Measurements from ENCODE around the gene STK38. TPM values are rescaled to one million over a fixed set of nuclear protein-coding genes. Genes with fewer than 3 reads are reported as not detected.
"Not testable (repeated sequence)": the region's sequence is repeated elsewhere in the genome, so short reads cannot be mapped to it uniquely, and the experiment has no call there.

The STK38 gene
- total RNA-seq, 3 donors from 2014 or later, result 14.2 to 16.6 (median 16.1) TPM

DNA sequence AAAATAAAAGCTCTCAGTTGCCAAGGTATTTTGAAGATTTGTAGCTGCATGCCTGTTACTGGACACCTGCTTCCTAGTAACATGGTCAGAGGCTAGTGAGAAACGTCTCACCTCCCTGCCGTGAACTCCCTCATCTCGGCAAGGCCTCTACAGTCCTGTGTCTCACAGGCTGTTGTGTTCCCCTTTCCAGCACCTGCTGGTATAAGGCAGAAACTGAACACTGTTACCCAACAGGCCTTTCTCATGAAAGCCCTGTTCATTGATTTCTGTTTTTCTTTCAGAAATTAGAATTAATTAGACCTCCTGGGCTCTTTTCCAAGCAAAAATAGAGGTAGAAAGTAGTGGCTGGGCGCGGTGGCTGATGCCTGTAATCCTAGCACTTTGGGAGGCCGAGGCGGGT, 29.3 kb upstream of the STK38 start:
- no peaks in the 10 kb centered on the region for H3K9me3 Mint-ChIP-seq
- H3K27me3 Mint-ChIP-seq (ENCODE audit: low read depth), result no peaks in the 10 kb centered on the region
- DNase-seq (no peak), ATAC-seq (no peak)
- H3K36me3 Mint-ChIP-seq (ENCODE audit: insufficient read depth), result no peaks in the 10 kb centered on the region
- no peak overlapping the region for H3K4me3 Mint-ChIP-seq
- H3K4me1 Mint-ChIP-seq (ENCODE audit: low read depth), result peaks cover 2% of the 10 kb centered on the region

DNA sequence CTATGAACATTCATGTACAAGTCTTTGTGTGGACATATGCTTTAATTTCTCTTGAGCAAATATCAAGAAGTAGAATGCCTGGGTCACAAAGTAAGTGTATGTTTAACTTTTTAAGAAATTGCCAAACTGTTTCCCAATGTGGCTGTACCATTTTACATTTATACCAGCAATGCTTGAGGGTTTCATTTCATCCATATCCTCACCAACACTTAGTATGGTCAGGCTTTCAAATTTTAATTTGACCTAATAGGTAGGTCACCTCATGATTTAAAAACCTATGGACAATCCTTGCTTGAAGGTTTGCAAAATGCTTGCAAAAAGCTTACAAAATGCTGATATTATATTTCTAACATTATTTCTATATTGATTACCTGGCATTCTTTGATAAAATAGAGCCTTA, 27.4 kb upstream of the STK38 start:
- H3K36me3 Mint-ChIP-seq (ENCODE audit: insufficient read depth), result no peaks in the 10 kb centered on the region
- H3K27me3 Mint-ChIP-seq (ENCODE audit: low read depth), result no peaks in the 10 kb centered on the region
- H3K4me3 Mint-ChIP-seq, result no peak overlapping the region
- ATAC-seq, result no peak
- no peaks in the 10 kb centered on the region for H3K9me3 Mint-ChIP-seq
- DNase-seq, result no peak
- peaks cover 2% of the 10 kb centered on the region for H3K4me1 Mint-ChIP-seq (ENCODE audit: low read depth)

DNA sequence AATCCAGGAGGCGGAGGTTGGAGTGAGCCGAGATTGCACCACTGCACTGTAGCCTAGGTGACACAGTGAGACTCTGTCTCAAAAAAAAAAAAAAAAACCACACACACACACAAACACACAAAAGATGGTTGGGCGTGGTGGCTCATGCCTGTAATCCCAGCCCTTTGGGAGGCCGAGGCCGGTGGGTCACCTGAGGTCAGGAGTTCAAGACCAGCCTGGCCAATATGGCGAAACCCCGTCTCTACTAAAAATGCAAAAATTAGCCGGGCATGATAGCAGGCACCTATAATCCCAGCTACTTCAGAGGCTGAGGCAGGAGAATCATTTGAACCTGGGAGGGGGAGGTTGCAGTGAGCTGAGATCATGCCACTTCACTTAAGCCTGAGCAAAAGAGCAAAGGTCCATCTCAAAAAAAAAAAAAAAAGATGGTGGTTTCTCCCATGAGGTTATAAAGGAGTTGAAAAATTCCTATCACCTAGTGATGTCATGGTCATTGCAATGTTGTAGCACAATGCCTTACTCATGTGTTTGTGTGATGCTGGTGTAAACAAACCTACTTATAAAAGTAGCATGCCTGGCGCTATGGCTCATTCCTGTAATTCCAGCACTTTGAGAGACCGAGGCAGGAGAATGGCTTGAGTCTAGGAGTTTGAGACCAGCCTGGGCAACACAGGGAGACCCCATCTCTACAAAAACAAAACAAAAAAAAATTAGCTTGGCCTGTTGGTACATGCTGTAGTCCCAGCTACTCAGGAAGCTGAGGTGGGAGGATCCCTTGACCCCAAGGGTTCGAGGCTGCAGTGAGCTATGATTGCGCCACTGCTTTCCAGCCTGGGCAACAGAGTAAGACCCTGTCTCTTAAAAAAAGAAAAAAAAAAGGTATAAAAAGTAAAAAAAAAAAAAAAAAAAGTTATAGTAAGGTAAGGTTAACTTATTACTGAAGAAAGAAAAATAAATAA, 25.4 kb upstream of the STK38 start:
- DNase-seq; H3K9me3 Mint-ChIP-seq; H3K36me3 Mint-ChIP-seq (ENCODE audit: insufficient read depth); H3K4me3 Mint-ChIP-seq; ATAC-seq; H3K4me1 Mint-ChIP-seq (ENCODE audit: low read depth); H3K27me3 Mint-ChIP-seq (ENCODE audit: low read depth): not testable (repeated sequence)

DNA sequence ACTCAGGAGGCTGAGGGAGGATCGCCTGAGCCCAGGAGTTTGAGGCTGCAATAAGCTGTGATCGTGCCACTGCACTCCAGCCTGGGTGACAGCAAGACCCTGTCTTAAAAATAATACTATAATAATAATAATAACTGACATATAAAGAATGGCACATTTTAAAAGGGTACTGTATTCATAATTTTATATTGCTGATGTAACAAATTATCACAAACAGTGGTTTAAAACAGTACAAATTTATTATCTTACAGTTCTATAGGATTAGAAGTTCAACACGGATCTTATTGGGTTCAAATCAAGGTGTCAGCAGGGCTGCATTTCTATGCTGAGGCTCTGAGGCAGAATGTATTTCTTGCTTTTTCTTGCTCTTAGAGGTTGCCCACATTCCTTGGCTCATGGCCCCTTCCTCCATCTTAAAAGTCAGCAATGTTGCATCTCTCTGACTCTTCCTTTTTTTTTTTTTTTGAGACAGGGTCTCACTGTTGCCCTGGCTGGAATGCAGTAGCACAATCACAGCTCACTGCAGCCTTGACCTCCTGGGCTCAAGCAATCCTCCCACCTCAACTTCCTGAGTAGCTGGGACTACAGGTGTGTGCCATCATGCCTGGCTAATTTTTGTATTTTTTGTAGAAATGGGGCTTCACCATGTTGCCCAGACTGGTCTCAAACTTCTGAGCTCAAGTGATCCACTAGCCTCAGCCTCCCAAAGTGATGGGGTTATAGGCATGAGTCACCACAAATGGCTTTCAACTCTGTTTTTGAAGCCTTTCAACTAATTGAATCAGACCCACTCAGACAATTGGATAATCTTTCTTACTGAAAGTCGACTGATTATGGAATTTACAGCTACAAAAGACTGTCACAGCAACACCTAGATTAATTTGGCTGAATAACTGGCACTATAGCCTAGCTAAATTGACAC, 24.1 kb upstream of the STK38 start:
- H3K27me3 Mint-ChIP-seq (ENCODE audit: low read depth), result no peaks in the 10 kb centered on the region
- ATAC-seq, result no peak

DNA sequence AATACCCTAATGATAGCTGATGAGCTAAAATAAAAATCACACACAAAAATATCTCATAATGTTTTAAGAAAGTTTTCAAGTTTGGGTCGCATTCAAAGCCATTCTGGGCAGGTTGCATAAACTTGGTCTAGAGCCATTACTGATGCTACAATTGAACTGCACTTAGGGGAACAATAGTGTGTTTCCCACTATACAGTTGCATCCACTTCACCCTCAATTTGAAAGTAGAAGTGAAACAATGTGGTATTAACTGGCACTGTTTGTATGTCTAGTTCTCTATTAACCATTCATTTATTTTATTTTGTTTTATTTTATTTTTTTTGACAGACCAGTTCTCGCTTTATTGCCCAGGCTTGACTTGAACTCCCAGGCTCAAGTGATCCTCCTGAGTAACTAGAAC, 23.0 kb upstream of the STK38 start:
- H3K36me3 Mint-ChIP-seq (ENCODE audit: insufficient read depth), result no peaks in the 10 kb centered on the region
- DNase-seq, result no peak

More for the DNA sequence above, 24.1 kb upstream of the STK38 start:
- H3K4me3 Mint-ChIP-seq, result no peak overlapping the region
- H3K4me1 Mint-ChIP-seq (ENCODE audit: low read depth), result no peaks in the 10 kb centered on the region
- DNase-seq, result no peak
- H3K9me3 Mint-ChIP-seq, result no peaks in the 10 kb centered on the region
- no peaks in the 10 kb centered on the region for H3K36me3 Mint-ChIP-seq (ENCODE audit: insufficient read depth)

DNA sequence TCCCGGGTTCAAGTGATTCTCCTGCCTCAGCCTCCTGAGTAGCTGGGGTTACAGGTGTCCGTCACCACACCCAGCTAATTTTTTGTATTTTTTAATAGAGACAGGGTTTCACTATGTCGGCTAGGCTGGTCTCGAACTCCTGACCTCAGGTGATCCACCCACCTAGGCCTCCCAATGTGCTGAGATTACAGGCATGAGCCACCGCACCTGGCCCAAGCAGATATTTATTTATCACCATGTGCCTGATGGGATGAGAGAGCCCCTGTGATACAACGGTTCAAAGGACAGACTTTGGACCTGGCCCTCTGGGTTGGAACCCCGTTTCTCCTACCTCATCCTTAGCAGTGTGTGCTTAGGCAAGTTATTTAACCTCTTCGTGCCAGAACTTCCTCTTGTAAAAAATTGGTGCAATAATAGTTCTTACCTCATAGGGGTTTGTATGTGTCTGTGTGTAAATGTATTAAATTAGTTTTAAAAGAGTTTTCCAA, 19.2 kb upstream of the STK38 start:
- no peaks in the 10 kb centered on the region for H3K9me3 Mint-ChIP-seq
- DNase-seq (no peak), ATAC-seq (no peak)
- H3K4me3 Mint-ChIP-seq, result no peak overlapping the region
- no peaks in the 10 kb centered on the region for H3K4me1 Mint-ChIP-seq (ENCODE audit: low read depth)
- no peaks in the 10 kb centered on the region for H3K27me3 Mint-ChIP-seq (ENCODE audit: low read depth)
- H3K36me3 Mint-ChIP-seq (ENCODE audit: insufficient read depth), result no peaks in the 10 kb centered on the region

More for the DNA sequence above, 23.0 kb upstream of the STK38 start:
- ATAC-seq, result no peak
- no peaks in the 10 kb centered on the region for H3K9me3 Mint-ChIP-seq
- no peak overlapping the region for H3K4me3 Mint-ChIP-seq
- no peaks in the 10 kb centered on the region for H3K4me1 Mint-ChIP-seq (ENCODE audit: low read depth)
- H3K27me3 Mint-ChIP-seq (ENCODE audit: low read depth), result no peaks in the 10 kb centered on the region

DNA sequence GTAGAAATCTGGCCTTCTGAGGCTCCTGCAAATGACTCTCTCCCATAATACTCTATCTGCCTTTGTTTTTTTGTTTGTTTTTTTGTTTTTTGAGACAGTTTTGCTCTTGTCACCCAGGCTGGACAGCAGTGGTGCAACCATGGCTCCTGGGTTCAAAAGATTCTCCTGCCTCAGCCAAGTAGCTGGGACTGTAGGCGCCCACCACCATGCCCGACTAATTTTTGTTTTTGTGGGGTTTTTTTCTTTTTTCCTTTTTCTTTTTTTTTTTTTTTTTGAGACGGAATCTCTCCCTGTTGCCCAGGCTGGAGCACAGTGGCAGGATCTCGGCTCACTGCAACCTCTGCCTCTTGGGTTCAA, 16.6 kb upstream of the STK38 start:
- H3K9me3 Mint-ChIP-seq, result no peaks in the 10 kb centered on the region
- no peak for DNase-seq
- H3K27me3 Mint-ChIP-seq (ENCODE audit: low read depth), result no peaks in the 10 kb centered on the region
- H3K36me3 Mint-ChIP-seq (ENCODE audit: insufficient read depth), result no peaks in the 10 kb centered on the region
- H3K4me1 Mint-ChIP-seq (ENCODE audit: low read depth), result no peaks in the 10 kb centered on the region
- no peak overlapping the region for H3K4me3 Mint-ChIP-seq
- no peak for ATAC-seq

DNA sequence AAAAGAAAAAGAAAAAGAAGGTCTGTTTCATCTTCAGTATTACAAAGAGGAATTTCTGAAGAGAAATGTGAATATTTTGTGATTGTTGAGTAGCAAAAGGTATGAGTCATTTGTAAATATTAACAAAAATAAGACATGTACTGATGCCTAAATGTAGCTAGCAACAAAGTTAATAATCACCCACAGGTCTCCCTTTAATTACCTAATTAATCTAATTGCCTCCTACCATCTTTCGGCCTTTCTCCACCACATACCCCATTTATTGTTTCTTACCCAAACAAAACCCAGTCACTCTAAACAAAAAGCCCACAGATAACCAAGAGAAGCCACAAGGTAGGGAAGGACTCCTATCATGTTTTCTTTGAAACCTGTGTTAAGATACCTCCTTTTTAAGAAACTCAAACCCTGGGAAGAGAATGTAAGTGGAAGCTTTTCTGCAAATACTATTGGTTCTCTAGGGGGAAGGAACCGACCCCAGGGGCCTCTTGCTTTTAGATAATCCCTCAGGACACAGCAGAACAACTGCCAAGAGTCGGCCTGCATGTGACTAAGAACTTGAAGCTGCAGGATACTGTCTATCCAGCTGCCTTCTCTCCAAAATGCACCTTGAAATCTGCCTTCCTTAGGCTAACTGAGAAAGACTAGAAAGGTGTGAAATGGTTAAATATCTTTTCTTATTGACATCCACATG, 16.1 kb upstream of the STK38 start:
- Mint-ChIP-seq H3K4me1 (ENCODE audit: low read depth) (no peaks in the 10 kb centered on the region), H3K9me3 (no peaks in the 10 kb centered on the region), H3K36me3 (ENCODE audit: insufficient read depth) (no peaks in the 10 kb centered on the region), H3K27me3 (ENCODE audit: low read depth) (no peaks in the 10 kb centered on the region), H3K4me3 (no peak overlapping the region)
- ATAC-seq, result no peak
- DNase-seq, result no peak

DNA sequence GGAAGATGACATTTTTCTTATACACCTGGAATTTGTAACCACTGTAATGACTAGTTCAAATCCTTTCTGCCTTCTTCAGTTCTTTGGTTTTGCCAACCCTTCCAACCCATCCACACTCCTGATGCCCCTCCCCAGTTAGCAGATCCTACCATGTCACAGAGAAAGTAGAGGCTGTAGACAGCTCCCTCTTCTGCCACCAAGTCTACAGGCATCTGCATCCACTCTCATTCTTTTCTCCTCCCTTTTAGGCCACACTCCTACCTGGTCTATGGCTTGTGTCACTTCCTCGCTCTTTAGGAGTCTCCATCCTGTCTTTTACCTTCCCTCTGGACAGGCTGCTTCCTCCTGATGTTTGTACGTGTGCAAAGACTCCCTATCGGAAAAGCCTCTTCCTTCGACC, 13.5 kb upstream of the STK38 start:
- DNase-seq (no peak), ATAC-seq (no peak)
- no peaks in the 10 kb centered on the region for H3K36me3 Mint-ChIP-seq (ENCODE audit: insufficient read depth)
- no peaks in the 10 kb centered on the region for H3K27me3 Mint-ChIP-seq (ENCODE audit: low read depth)
- H3K4me1 Mint-ChIP-seq (ENCODE audit: low read depth), result no peaks in the 10 kb centered on the region
- no peak overlapping the region for H3K4me3 Mint-ChIP-seq
- H3K9me3 Mint-ChIP-seq, result no peaks in the 10 kb centered on the region

DNA sequence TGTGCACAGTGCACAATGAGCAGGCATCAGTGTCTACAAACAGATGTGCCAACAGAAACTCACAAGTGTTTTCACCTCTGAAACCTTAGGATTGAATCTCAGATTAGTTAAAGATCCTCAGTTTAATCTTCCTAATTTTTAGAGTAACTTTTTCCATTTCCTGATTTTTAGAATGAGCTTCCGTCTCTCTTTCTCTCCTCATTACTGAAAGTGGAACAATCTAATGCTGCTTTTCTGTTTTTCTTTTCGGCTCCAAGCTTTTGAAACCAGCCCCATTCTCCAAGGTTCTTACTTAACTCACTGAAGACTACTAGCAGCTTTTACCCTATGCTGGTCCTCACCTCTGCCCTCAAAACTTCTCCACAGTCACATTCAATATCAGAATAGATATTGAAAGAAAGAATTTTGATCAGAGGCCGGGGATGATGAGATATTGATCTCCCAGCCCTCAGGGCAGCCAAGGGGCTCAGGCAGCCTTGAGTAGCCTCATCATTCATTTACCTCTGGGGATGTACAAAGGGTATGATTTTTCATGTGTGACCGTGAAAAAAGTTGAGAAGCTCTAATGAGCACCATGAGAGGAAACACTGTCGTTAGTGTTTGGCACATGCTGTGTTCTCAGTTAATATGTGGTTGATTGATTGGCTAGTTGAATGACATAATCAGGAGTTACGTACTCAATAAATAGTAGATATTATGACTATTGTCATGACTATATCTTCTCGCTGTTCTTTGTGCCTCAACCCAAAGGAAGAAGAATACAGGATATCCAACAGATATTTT, 11.9 kb upstream of the STK38 start:
- Mint-ChIP-seq H3K4me3 (no peak overlapping the region), H3K9me3 (no peaks in the 10 kb centered on the region), H3K4me1 (ENCODE audit: low read depth) (no peaks in the 10 kb centered on the region), H3K36me3 (ENCODE audit: insufficient read depth) (no peaks in the 10 kb centered on the region), H3K27me3 (ENCODE audit: low read depth) (no peaks in the 10 kb centered on the region)
- DNase-seq (no peak), ATAC-seq (no peak)

DNA sequence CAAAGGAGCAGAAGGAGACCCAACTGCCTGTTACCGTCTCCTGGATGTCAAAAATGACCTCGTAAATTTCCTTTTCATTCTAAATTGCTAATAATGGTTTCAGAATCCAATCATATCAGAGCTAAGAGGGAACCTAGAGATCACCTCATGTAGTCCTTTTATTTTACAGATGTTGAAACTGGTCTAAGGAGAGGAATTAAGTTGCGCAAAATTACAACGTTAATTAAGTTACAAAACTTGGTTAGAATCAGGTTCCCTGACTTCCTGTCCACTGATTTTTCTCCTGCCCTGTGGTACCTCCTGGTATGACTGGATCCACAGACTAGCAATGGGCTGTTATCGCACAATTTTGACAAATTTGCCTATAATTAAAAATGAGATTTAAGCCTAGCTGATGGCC, 9.0 kb upstream of the STK38 start:
- no peaks in the 10 kb centered on the region for H3K27me3 Mint-ChIP-seq (ENCODE audit: low read depth)
- no peaks in the 10 kb centered on the region for H3K36me3 Mint-ChIP-seq (ENCODE audit: insufficient read depth)
- H3K4me3 Mint-ChIP-seq, result no peak overlapping the region
- H3K4me1 Mint-ChIP-seq (ENCODE audit: low read depth), result no peaks in the 10 kb centered on the region
- no peaks in the 10 kb centered on the region for H3K9me3 Mint-ChIP-seq
- no peak for ATAC-seq
- no peak for DNase-seq

DNA sequence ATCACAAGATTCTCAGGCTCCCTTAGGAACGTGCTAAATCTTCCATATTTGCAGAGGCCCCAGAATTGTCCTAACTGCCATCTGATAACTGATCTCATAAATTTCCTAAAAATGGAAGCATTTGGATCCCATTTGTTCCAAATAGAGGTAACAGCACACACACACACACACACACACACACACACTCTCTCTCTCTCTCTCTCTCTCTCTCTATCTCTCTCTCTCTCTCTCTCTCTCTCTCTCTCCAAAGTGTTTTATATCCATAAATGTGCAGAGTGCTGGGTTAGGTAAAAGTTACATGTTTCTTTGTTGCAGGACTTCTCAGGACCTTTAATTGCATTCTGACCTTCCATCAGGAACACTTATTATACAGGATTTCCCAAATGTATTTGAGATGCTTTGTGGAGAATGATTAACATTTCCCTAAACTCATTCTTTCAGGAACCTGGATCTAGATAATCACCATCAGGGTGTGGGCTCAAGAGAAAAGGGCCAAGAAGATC, 8.5 kb upstream of the STK38 start:
- ATAC-seq (no peak), DNase-seq (no peak)
- H3K27me3 Mint-ChIP-seq (ENCODE audit: low read depth), result no peaks in the 10 kb centered on the region
- H3K4me3 Mint-ChIP-seq, result no peak overlapping the region
- peaks cover under 1% of the 10 kb centered on the region for H3K4me1 Mint-ChIP-seq (ENCODE audit: low read depth)
- H3K36me3 Mint-ChIP-seq (ENCODE audit: insufficient read depth), result no peaks in the 10 kb centered on the region
- no peaks in the 10 kb centered on the region for H3K9me3 Mint-ChIP-seq

DNA sequence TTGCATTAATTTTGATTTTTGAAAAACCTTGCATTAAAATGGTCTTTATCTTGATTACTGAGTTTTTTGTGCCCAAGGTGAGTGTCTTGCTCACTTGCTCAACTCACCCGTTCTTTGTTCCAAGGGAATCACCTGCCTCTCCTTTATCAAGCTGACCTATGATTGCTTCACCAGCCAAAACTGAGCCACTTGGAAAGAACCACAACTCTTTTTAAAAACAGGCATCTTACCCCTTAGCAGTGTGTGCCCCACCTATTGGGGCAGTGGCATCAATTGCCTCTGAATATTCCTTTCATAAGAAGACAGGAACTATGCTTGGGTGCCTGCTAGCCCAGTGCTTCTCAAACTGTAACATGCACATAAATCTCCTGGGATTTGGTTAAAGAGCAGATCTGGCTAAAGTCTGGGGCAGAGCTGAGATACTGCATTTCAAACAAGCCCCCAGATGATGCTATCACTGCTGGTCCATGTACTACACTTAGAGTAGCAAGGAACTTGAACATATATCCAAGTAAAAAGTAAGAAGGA, 3.3 kb upstream of the STK38 start:
- H3K4me1 Mint-ChIP-seq (ENCODE audit: low read depth), result peaks cover 24% of the 10 kb centered on the region
- H3K9me3 Mint-ChIP-seq, result no peaks in the 10 kb centered on the region
- no peak overlapping the region for H3K4me3 Mint-ChIP-seq
- no peaks in the 10 kb centered on the region for H3K36me3 Mint-ChIP-seq (ENCODE audit: insufficient read depth)
- DNase-seq, result no peak
- ATAC-seq, result no peak
- H3K27me3 Mint-ChIP-seq (ENCODE audit: low read depth), result no peaks in the 10 kb centered on the region

Data from activated T-cell treated with anti-CD3 and anti-CD28 coated beads, Interleukin-2, amount 50 U/mL, for 4 hours (primary cell).